HG02852 (cell line): ENCODE results near the gene FAM181A.

Experiments
- ATAC-seq: cut with Tn5 transposase; IDR thresholded peaks from one replicate; pipeline ENCODE4 v1.9.1; 2021; ENCODE audit warnings: mild to moderate bottlenecking, moderate library complexity; ENCODE audit not compliant: unreplicated experiment

The FAM181A gene

DNA sequence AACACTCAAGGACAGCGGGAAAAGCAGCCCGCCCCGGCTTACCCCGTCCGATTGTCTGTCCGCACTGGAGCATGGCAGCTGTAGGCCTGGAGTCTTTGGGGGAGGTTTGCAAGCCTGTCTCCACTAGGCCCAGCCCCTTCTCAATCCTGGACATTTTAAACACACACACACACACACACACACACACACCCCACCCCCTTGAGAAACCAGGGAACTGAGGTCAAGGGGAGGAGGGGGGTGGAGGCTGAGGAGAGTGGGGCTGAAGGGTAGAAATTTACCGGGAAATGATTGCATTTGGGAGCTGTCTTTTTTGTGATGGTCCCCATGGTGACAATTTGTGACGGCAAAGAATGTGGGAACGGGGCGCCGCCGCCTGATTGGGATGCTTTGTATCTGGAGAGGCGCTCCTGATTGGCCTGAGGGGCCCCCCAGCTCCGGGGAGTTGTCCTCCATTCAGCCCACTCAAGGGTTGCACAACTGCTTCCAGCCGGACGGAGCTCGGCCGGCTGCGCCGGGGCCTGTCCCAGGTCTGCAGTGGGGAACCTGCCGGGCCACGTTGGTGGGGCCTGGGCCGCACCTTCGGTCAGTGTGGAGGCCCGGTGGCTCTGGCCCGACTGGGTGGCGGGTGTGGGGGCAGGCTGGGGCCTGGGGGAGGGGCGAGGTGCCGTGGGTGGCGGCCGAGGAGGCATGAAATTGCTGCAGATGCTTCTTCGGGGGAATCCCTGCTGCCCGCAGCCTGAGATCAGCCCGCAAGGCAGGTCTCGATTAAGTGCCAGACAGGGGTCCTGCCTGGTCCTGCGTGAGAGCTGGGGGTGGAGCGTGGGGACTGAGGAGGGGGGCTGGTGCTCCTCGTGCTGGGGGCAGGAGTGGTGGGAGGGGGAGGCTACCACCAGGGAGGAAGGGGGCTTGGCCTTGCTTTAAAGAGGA is at the start of gene FAM181A:
Gene FAM181A (plus strand): TSS at position 472 of the 927 bp plus-strand sequence. CDS start 942 bp downstream, outside the sequence.
- no peak for ATAC-seq

DNA sequence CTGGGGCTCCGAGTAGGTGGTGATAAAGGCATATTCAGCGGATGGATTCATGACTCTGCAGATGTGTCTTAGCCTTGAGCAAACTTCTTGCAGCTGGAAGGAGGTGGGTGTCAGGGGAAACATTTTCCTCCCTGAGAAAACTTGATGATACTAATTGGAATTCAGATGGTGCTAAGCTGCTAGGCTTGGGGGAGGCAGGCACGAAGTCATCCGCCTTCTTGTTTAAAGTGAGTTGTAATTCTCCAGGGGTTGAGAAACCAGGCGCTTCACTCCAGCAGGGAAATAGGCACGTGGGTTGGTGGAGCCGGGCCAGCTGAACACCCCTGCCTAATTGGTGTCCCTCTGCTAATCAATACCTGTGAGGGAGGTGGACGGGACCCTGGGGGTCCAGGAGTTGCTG is 48.9 kb upstream of the FAM181A start:
- ATAC-seq, result no peak

DNA sequence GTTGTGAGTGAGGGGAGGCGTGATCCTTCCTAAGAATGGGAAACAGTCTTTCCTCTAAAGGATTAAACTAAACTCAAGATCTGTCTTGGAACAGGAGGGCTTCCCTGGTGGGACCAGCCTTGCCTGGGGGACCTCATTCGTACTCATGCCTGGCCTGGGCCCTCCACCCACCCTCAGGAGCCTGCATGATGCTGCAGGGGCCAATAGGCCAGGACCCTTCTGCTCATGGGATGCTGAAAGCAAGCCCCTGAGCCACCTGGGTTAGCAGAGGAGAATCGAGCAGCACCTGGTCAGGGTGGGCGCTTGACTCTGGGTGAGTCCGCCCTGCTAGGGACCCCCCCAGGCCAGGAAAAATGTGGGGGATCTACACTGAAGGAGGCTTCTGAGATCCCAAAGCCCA is 48.3 kb upstream of the FAM181A start:
- ATAC-seq, result no peak

DNA sequence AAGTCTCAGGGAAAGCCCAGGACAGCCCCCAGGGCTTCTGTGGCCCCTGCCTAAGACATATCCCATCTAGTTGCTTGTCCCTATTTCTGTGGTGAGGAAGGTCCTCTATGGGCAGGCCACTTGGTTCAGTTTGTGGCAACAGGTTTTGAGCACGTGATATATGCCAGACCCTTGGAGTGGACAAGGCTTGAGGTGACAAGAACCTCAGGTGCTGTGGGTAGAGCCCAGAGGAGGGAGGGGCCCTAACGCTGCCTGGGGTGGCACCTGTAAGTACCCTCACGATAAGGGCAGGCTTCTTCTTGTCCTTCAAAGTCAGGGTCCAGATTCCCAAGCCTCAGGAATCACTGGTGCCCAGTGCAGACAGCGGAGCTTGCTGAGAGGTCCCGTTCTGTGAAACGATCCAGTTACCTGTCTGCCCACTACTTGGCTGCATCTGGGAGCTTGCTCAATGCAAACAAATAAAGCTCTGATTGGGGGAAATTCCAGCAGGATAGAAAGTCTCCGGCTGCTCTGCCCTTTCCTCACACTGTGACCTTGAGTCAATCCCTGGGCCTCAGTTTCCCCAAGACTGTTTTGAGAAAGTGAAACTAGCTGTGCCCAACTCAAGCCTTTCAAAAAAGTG is 47.7 kb upstream of the FAM181A start:
- ATAC-seq, result no peak

DNA sequence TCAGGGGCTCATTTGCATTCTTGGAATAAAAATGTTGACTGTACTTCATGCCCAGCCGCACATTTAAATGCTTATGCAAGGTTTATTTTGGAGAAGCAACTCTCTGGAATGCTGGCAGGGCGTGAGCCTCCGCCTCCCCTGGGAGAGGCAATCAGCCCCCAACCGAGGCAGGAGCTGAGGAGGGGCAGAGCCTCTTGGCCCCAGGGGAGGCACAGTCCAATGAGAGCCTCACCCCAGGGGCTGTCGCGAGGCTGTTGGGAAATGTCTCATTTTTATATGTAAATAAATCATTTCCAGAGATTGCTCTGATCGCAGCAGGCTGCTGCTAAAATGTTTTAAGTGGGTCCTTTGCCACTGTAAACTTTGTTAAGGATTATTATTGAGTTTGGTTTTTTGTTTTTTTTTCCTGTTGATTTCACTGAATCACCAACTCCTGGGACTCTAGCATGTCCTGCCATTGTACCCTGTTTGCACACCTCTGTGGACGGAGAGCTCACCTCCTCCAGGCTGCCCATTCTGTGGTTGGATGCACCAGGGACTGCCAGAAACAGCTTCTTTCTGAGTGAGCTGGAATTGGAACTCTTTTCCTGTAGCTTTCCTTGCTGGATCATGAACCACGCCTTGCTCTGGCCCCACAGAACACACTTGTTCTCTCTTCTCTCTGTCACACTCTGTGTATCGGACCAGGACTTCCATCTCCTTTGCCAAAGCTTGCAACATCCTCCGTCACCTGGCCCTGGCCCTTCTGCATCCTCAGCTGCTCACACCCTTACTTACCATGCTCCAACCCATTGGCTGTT is 46.9 kb upstream of the FAM181A start:
- no peak for ATAC-seq

DNA sequence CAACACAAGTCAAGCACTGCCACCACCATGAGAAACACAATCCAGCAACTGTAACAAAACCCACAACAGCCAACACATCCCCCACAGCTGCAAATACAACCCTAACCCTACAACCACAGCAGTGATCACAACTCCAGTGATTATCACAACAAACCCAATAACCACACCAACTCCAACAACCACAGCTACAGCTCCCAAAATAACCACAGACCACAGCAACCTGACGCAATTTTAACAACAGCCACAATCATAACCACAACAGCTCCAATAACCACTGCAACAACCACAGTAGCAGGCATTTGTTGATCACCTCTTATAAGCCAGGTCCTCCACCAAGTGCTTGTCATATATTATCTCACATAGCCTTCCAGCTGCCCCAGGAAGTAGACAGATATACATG is 42.2 kb upstream of the FAM181A start:
- ATAC-seq, result no peak

DNA sequence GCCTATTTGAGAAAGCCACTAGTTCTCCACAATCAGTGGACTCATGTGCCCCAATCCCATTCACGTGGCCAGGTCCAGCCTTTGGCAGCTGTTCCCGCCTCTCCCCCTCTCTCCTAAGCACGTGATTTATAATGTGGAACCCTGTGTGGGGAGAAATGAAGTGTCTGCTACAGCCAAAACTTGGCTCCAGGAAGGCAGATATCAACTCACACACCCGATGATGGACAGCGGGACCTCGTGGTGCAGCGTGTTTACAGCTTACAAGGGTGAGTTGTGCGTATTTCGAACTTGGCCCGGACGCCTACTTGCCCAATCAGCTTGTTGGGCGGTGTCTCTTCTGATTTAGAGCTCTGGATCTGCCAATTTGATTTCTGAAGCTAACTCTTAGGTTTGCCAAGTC is 38.1 kb upstream of the FAM181A start:
- no peak for ATAC-seq

DNA sequence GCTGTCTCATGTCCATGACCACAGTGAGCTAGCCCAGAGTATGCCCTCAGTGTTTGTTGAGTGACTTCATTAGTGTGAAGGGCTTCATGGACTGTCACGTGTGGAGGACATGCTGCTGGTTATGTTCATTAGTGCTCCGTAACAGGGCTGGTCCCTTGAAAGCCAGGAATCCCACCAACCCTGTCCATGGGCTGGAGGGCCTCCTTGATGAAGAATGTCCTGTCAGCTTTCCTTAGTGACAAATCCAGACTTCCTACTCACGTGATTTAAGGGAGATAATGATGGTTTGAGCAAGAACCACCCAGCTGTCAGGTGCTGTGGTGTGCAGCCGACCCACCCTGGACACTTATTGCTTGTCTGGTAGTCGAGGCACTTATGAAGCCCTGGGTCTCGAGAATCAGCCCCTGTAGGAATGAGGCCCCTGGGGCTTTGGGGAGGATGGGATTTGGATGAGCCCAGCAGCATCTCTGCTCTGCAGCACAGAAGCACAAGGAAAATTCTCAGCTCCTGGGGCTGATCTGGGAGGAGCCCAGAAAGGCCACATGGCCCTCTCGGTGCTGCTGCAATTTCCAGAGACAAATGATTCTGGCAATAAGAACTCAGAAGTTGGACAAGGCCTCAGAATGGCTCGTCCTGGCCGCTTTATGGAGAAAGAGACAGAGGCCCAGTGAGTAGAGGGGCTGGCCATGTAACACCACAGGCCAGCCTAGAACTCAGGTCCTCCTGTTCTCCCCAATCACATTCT is 37.2 kb upstream of the FAM181A start:
- ATAC-seq, result no peak

DNA sequence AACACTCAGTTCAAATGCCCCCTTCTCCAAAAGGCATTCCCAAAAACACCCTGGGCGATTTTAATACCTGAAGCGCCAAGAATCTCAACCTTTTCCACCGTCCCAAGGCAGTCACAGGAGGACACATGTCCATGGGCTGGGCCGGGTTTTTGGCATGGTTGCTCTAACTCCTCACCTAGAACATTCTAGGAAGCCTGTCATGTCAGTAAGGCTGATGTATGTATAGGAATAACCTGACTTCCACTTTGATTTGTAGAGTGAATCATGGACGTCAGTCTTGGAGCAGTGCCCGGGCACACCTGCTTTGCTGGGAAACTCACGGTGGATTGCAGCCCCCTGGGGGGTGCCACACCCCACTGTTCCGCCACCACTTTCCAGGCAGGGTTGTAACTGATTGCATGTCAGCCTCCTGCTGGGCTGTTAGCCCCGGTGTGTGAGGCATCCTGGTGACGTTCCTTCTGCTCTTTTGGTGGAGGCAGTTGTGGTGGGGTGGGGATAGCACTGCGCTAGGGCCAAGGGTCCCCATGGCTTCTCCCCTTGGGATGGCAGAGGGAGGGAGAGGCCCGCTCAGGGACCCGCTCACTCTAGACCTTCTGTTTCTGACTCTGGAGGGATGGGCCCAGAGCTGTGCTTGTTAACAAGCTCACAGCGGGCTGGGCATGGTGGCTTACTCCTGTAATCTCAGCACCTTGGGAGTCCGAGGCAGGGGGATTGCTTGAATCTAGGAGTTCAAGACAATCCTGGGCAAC is 35.2 kb upstream of the FAM181A start:
- no peak for ATAC-seq

DNA sequence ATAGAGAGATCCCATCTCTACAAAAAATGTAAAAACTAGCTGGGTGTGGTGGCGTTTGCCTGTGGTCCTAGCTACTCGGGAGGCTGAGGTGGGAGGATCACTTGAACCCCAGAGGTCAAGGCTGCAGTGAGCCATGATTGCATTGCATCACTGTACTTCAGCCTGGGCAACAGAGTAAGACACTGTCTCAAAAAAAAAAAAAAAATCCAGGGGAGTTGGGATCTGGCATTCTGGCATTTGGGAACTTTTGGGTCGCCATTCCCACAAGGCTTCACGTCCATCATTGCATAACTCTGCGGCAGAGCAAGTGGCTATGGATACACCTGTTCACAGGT is 34.7 kb upstream of the FAM181A start:
- no peak for ATAC-seq

DNA sequence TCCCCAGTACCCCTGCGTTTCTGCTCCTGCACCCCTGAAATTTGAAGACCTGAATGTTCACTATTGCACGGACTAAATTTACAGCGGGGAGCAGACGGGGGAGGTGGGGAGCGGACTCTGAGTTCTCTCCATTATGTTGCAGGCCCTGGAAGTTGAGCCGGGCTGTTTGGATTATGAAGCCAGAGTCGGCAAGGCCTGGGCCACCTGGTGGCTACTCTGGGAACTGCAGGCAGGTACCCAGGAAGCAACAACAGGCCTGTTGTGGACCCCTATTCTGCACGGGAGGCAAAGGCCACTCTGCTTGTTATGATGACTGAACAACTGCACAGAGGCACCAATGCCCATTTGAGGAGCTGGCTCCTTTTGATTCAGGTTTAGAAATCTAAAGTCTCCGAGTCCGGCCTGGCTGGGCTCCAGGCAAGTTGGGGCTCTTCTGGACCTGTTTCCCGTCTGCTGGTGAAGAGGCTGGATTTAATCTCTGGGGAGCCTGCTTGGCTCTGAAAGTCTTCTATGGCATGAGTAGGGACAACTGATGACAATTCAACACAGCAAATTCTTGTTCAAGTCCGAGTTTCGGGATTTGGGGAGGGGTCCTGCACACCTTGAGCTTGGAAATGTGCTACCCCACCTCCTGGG is 34.1 kb upstream of the FAM181A start:
- no peak for ATAC-seq

DNA sequence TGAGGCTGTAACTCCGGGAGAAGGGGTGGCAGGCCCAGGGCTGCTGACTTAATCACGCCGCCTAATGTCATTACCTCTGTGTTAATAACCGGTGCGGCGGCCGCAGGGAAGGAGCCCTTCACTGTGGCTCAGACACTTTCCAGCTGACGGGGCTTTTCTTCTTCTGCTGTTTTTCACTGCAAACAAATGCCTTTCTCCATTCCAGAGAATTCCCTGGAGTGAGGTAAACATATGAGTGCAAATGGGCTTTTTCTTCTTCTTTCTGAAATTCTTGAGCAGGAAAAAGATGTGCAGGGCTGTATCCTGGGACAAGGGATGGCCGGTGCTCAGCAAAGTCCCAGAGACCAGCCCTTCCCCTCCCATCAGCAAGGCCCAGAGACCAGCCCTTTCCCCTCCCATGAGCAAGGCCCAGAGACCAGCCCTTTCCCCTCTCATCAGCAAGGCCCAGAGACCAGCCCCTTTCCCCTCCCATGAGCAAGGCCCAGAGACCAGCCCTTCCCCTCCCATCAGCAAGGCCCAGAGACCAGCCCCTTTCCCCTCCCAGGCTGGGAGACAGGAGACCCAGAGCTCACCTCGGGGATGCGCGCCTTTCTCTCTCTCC is 33.4 kb upstream of the FAM181A start:
- no peak for ATAC-seq

DNA sequence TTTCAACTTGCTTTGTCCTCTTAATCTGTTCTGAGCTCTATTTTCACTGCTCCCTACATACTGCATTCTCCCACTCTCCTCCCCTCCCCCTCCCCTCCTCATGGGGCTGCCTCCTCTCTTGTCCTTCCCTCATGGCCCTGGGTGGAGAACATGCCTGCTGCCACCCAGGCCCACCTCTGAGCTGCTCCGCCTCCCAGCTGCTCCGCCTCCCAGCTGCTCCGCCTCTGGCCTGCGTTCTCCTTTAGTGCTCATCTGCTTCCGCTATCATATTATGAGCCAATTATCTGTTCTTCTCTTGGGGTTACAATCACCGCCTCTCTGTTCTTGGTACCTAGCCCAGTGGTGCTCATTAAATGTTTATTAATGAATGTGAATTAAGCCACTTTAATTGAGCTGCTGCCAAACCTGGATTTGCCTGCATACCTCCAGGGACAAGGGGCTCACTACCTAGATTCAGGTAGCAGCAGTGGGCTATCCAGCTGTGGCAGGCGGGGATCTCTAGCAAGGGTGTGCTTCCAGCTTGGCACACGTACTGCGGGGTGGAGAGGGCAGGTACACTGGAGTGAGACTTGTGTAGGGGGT is 32.0 kb upstream of the FAM181A start:
- ATAC-seq, result no peak

DNA sequence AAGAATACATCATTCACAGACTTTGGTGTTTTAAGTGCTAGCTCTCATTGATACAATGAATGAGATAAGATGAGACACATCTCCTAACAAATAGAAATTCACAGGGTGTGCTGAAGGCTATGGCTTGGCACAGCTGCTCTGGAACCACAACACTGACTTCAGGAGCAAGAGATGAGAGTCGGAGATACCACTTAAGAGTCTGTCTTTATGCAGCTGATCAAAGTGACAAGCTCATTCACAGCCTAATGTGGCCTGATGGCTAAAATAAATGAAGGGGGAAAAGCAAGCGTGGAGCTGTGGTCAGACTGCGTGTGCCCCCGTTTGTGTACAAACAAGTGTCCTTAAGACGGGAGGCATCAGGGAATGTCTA is 29.7 kb upstream of the FAM181A start:
- no peak for ATAC-seq

DNA sequence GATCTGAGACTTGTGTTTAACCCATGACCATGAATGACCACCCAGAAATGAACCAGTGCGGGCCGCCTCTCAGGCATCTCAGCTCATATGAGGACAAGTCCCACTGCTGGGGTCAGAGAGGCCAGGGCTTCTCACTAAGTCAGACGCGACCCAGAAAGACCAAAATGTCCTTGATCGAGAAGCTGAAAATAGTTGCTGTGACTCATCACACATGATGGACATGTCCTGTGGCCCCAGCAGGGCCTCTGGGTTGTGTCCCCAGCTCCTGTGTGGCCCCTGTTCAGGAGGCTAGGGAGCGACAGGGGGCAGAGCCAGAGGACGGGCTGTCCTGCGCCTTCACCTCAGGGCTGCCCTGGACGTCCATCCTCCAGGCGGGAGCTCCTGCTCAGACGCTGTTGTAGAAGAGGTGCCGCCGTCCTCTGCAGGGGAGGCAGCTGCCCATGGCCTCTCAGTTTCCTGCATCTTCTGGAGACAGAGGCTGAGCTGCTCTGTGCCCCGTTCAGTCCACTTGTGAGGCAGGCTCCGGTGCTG is 29.0 kb upstream of the FAM181A start:
- no peak for ATAC-seq

DNA sequence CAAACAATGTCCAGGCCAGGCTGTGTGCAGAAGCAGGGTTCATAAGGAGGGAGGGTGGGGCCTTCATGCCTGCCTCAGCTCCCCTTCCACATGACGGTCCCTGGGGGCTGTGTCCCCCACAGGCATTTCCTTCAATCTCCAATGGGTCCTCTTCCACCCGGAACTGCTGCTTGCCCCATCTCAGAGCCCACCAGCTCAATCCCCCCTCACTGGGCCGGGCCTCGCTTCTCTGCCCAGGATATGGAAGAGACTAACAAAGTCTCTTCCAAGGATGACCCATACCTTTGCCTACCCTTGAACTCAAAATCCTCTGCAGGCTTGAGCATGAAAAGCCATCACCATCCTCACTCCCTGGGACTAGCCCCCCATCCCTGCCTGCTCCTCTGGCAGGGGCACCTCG is 28.4 kb upstream of the FAM181A start:
- ATAC-seq, result no peak

DNA sequence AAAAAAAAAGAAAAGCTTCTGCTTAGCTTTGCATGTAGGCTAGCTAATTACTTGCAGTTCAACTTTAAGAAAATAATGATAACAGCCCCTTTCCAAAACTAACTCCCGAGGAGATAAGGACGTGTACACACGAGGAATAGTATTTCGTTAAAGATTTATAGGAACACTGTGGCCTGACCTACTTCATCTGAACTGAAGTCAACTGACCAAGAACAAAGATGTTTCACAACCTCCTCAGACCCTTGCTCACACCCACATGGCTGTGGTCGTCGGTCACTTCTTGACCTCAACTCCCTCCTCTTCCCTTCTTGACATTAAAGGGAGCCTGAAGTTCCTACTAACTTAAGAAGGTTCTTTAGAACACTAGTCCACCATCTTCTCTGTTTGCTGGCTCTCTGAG is 25.3 kb upstream of the FAM181A start:
- ATAC-seq, result no peak

DNA sequence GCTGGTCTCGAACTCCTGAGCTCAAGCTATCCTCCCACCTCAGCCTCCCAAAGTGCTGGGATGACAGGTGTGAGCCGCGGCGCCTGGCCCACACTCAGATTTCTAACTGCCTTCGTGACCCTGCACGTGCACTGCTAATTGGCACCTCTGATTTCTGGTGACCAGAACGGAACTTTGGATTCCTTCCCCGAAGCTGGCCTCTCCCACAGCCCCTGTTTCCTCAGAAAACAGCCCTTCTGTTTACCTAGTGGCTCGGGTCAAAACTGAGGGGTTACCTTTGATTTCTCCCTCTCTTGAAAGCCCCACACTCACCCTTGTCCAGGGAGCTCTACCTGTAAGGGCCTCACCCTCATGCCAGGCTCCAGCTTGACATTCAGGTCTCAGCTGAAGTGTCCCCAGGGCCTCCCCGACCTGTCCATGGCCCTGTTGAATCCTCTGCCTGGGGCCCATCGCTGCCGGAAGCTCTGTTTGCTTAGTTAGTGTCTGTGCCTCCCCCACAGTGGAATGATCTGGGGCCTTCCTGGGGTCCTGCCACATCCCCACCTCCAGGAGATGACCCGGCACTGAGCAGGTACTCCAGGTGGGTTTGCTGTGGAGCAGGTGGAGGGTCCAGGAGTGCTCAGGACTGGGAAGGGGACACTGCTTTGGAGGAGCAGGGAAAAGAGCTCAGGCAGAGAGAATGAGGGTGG is 24.4 kb upstream of the FAM181A start:
- no peak for ATAC-seq
